H1 (cell line): ENCODE measurements around the gene RPE. TPM values are rescaled to one million over a fixed set of nuclear protein-coding genes. Genes with fewer than 3 reads are reported as not detected.

Source experiments
- CTCF ChIA-PET: fragments of 300-600 bp; sonication (Branson Sonifier 250); formaldehyde crosslinking; loops from one replicate; lab custom pipeline; 2021; ENCODE audit not compliant: partially characterized antibody; lab: Charles Lee
- POLR2A ChIA-PET: fragments of 300-600 bp; sonication (Branson Sonifier 250); formaldehyde crosslinking; loops from one replicate; lab custom pipeline; 2021; ENCODE audit warnings: inconsistent platforms; ENCODE audit not compliant: partially characterized antibody; lab: Charles Lee
- DNase-seq, 2 experiments: peaks; one replicate each; pipeline versions ENCODE4 v3.0.0 to v3.0.0-alpha.2; 2010 to 2022; ENCODE audit warnings: low spot score in 2 of 2, low read depth in 1 of 2, mixed read lengths in 1 of 2
- FAIRE-seq: peaks from 2 replicates; lab custom pipeline; 2011; peaks lifted over from hg19 to GRCh38; lab: Jason Lieb, UNC
- H2AFZ ChIP-seq: 2 replicates; pipeline ENCODE4 v1.8.1; 2012; ENCODE audit warnings: low read length, inconsistent platforms
- H2AK5ac ChIP-seq: 2 replicates; pipeline ENCODE4 v1.6.1; 2013; ENCODE audit warnings: low read depth, low read length
- H2BK120ac ChIP-seq: replicated peaks from 2 replicates; pipeline ENCODE3; 2013; ENCODE audit warnings: low read depth, low read length, inconsistent platforms
- H2BK12ac ChIP-seq: 2 replicates; pipeline ENCODE4 v1.6.1; 2013; ENCODE audit warnings: low read depth, low read length
- H2BK15ac ChIP-seq: 2 replicates; pipeline ENCODE4 v1.6.1; 2013; ENCODE audit warnings: low read length
- H2BK20ac ChIP-seq: 2 replicates; pipeline ENCODE4 v1.6.1; 2013; ENCODE audit warnings: low read length
- H2BK5ac ChIP-seq: 2 replicates; pipeline ENCODE4 v1.6.1; 2013; ENCODE audit warnings: low read depth, low read length
- H3K14ac ChIP-seq: 2 replicates; pipeline ENCODE4 v1.6.1; 2013; ENCODE audit warnings: inconsistent platforms; ENCODE audit not compliant: insufficient read length
- H3K18ac ChIP-seq: 2 replicates; pipeline ENCODE4 v1.6.1; 2013; ENCODE audit warnings: low read length; ENCODE audit errors: extremely low read depth
- H3K23ac ChIP-seq: 2 replicates; pipeline ENCODE4 v1.6.1; 2013; ENCODE audit warnings: inconsistent platforms; ENCODE audit not compliant: insufficient read length
- H3K23me2 ChIP-seq: 2 replicates; pipeline ENCODE4 v1.6.1; 2013; ENCODE audit warnings: low read depth, low read length
- H3K27ac ChIP-seq: 2 replicates; pipeline ENCODE4 v1.6.1; 2011; ENCODE audit warnings: low read depth, low read length, inconsistent platforms
- H3K27me3 ChIP-seq, 4 experiments: replicated peaks in 1 of 4; 1 replicate in 1 of 4; 2 replicates in 3 of 4; pipeline versions ENCODE4 v1.6.1 to v1.8.1; 2011 to 2013; ENCODE audit warnings: low read length in 3 of 4, mild to moderate bottlenecking in 3 of 4, inconsistent platforms in 2 of 4, mixed read lengths in 2 of 4, moderate library complexity in 1 of 4; ENCODE audit not compliant: control insufficient read depth in 3 of 4, insufficient read depth in 3 of 4; ENCODE audit errors: extremely low read depth in 1 of 4
- H3K36me3 ChIP-seq, 4 experiments: 2 replicates each; pipeline versions ENCODE4 v1.6.1 to v1.8.1; 2011 to 2013; ENCODE audit warnings: mild to moderate bottlenecking in 4 of 4, low read length in 3 of 4, moderate library complexity in 2 of 4, control low read depth in 1 of 4, inconsistent platforms in 1 of 4; ENCODE audit not compliant: insufficient read depth in 4 of 4, control insufficient read depth in 2 of 4
- H3K4ac ChIP-seq: replicated peaks from 2 replicates; pipeline ENCODE3; 2013; ENCODE audit warnings: low read length, low read depth, mixed read lengths, inconsistent platforms; ENCODE audit not compliant: insufficient read length
- H3K4me1 ChIP-seq, 4 experiments: replicated peaks in 1 of 4; 1 replicate in 1 of 4; 2 replicates in 3 of 4; pipeline versions ENCODE4 v1.6.1 to v1.8.1; 2011 to 2013; ENCODE audit warnings: low read length in 3 of 4, inconsistent platforms in 2 of 4, mixed read lengths in 1 of 4; ENCODE audit not compliant: insufficient read depth in 4 of 4, control insufficient read depth in 3 of 4
- H3K4me2 ChIP-seq, 2 experiments: 2 replicates each; pipeline versions ENCODE4 v1.6.1 to v1.8.1; 2011 to 2013; ENCODE audit warnings: low read depth in 2 of 2, low read length in 2 of 2, control low read depth in 1 of 2, inconsistent platforms in 1 of 2, mild to moderate bottlenecking in 1 of 2; ENCODE audit not compliant: insufficient read depth in 1 of 2
- H3K4me3 ChIP-seq, 4 experiments: fragments of 200-600, 300-600 bp in 1 of 4; sonication (generic), shearing (Covaris generic), sonication (Bioruptor Twin) in 1 of 4; 2 replicates each; pipeline versions ENCODE4 v1.5.1 to v1.8.1; 2011 to 2016; ENCODE audit warnings: low read length in 4 of 4, low read depth in 3 of 4, control low read depth in 2 of 4, inconsistent platforms in 2 of 4, mild to moderate bottlenecking in 2 of 4, mixed read lengths in 1 of 4, moderate library complexity in 1 of 4; ENCODE audit not compliant: insufficient read depth in 2 of 4; ENCODE audit errors: extremely low read depth in 1 of 4
- H3K56ac ChIP-seq: replicated peaks from 2 replicates; pipeline ENCODE3; 2013; ENCODE audit warnings: low read depth, mild to moderate bottlenecking, mixed read lengths, low read length, inconsistent platforms; ENCODE audit not compliant: insufficient read length
- H3K79me1 ChIP-seq: 2 replicates; pipeline ENCODE4 v1.6.1; 2013; ENCODE audit warnings: low read depth, low read length, control low read depth
- H3K79me2 ChIP-seq, 2 experiments: 2 replicates each; pipeline versions ENCODE4 v1.6.1 to v1.8.1; 2012 to 2013; ENCODE audit warnings: low read length in 2 of 2, mild to moderate bottlenecking in 2 of 2, inconsistent platforms in 1 of 2; ENCODE audit not compliant: insufficient read depth in 2 of 2, control insufficient read depth in 1 of 2
- H3K9ac ChIP-seq, 4 experiments: replicated peaks in 1 of 4; 1 replicate in 1 of 4; 2 replicates in 3 of 4; pipeline versions ENCODE4 v1.6.1 to v1.8.1; 2011 to 2013; ENCODE audit warnings: low read depth in 3 of 4, low read length in 3 of 4, control low read depth in 2 of 4, mild to moderate bottlenecking in 2 of 4, moderate library complexity in 2 of 4, inconsistent platforms in 1 of 4; ENCODE audit errors: extremely low read depth in 1 of 4
- H3K9me3 ChIP-seq, 2 experiments: 2 replicates each; pipeline versions ENCODE4 v1.6.1 to v1.8.1; 2012 to 2013; ENCODE audit warnings: mild to moderate bottlenecking in 2 of 2, moderate library complexity in 2 of 2, control low read depth in 1 of 2, inconsistent platforms in 1 of 2, low read depth in 1 of 2, low read length in 1 of 2, mixed read lengths in 1 of 2; ENCODE audit not compliant: insufficient read depth in 2 of 2
- H4K20me1 ChIP-seq, 2 experiments: replicated peaks in 1 of 2; 2 replicates each; pipeline versions ENCODE3 to v1.8.1; 2011 to 2013; ENCODE audit warnings: inconsistent platforms in 2 of 2, low read length in 2 of 2, mild to moderate bottlenecking in 1 of 2; ENCODE audit not compliant: insufficient read depth in 2 of 2, control insufficient read depth in 1 of 2
- H4K5ac ChIP-seq: 2 replicates; pipeline ENCODE4 v1.6.1; 2013; ENCODE audit warnings: low read length, low read depth, mixed read lengths, inconsistent platforms; ENCODE audit not compliant: insufficient read length
- H4K8ac ChIP-seq: 2 replicates; pipeline ENCODE4 v1.8.0; 2013; ENCODE audit warnings: mild to moderate bottlenecking, moderate library complexity, low read length, inconsistent platforms; ENCODE audit not compliant: insufficient read depth; ENCODE audit errors: extremely low read depth
- H4K91ac ChIP-seq: replicated peaks from 2 replicates; pipeline ENCODE3; 2013; ENCODE audit warnings: low read length, mixed read lengths, inconsistent platforms; ENCODE audit not compliant: insufficient read length
- BCL11A ChIP-seq, 2 experiments: IDR thresholded peaks; one replicate each; pipeline ENCODE4 v1.6.1; 2011; ENCODE audit warnings: low read depth in 2 of 2, low read length in 2 of 2, mild to moderate bottlenecking in 2 of 2
- CTCF ChIP-seq, 3 experiments: IDR thresholded peaks; 1 replicate in 2 of 3; 2 replicates in 1 of 3; pipeline versions ENCODE4 v1.5.1 to v1.6.1; 2011; ENCODE audit warnings: low read length in 3 of 3, mild to moderate bottlenecking in 3 of 3, inconsistent platforms in 2 of 3, low read depth in 1 of 3, moderate library complexity in 1 of 3; ENCODE audit not compliant: insufficient read depth in 1 of 3; ENCODE audit errors: control extremely low read depth in 1 of 3
- EGR1 ChIP-seq: IDR thresholded peaks from 2 replicates; pipeline ENCODE4 v1.6.1; 2011; ENCODE audit warnings: low read depth, low read length, borderline replicate concordance
- RNF2 ChIP-seq: fragments of 200-900, 300-1000 bp; sonication (generic); IDR thresholded peaks from 2 replicates; pipeline ENCODE4 v1.7.1; 2016; ENCODE audit warnings: borderline replicate concordance, low read depth, mild to moderate bottlenecking, antibody characterized with exemption, low read length; ENCODE audit not compliant: poor library complexity, severe bottlenecking; ENCODE audit errors: missing control alignments
- RXRA ChIP-seq: IDR thresholded peaks from 2 replicates; pipeline ENCODE4 v1.6.1; 2011; ENCODE audit warnings: low read depth, mild to moderate bottlenecking, low read length, moderate library complexity; ENCODE audit not compliant: insufficient read depth
- SUZ12 ChIP-seq: fragments of 200-600 bp; sonication (generic); IDR thresholded peaks from 2 replicates; pipeline ENCODE4 v1.6.1; 2012; ENCODE audit warnings: mild to moderate bottlenecking, inconsistent platforms, low read length, moderate library complexity, mixed read lengths
- TAF7 ChIP-seq: optimal IDR thresholded peaks from 2 replicates; pipeline ENCODE3; 2011; ENCODE audit warnings: low read depth, mild to moderate bottlenecking, inconsistent platforms, low read length, moderate library complexity, borderline replicate concordance
- WGBS, 2 experiments: shearing (Covaris generic) in 1 of 2; methylation state at CpG; one replicate each; pipeline versions ENCODE4 v1.1.6 to v1.1.7; 2013 to 2015; ENCODE audit warnings: low lambda C conversion rate in 2 of 2, mixed read lengths in 2 of 2, inconsistent platforms in 1 of 2, low coverage in 1 of 2, missing lambda C conversion rate in 1 of 2; ENCODE audit not compliant: insufficient replicate concordance in 2 of 2, insufficient coverage in 1 of 2, insufficient read length in 1 of 2; ENCODE audit errors: extremely low coverage in 1 of 2, missing lambda C conversion rate in 1 of 2; 5-methylcytosine and 5-hydroxymethylcytosine counted together
- polyA plus RNA-seq, 7 experiments: library from polyadenylated mRNA; depleted of rRNA in 3 of 7; stranded (reverse) in 5 of 7; unstranded in 2 of 7; fragments of >200 nt in 5 of 7; fragments of 200-250 nt in 2 of 7; gene quantifications; 1 replicate in 5 of 7; 2 replicates in 1 of 7; 4 replicates in 1 of 7; pipeline versions ENCODE4 v1.2.1 to v1.2.3, GENCODE V29; 2011 to 2013; ENCODE audit warnings: missing spikeins in 2 of 7, mixed read lengths in 2 of 7
- total RNA-seq: library from RNA; stranded (reverse); fragmentation: NEBNext Ultra II Directional; extraction: Animal tissue kit (Norgen Biotek cat#: 25700); gene quantifications from 2 replicates; pipeline ENCODE4 v1.2.1, GENCODE V29; 2021

RPE gene
- total and polyA plus RNA-seq, 2 of the 8 experiments (the other 6 are each of a cell fraction or from before 2014, with no cell fraction given): 77.8 to 102 TPM

DNA sequence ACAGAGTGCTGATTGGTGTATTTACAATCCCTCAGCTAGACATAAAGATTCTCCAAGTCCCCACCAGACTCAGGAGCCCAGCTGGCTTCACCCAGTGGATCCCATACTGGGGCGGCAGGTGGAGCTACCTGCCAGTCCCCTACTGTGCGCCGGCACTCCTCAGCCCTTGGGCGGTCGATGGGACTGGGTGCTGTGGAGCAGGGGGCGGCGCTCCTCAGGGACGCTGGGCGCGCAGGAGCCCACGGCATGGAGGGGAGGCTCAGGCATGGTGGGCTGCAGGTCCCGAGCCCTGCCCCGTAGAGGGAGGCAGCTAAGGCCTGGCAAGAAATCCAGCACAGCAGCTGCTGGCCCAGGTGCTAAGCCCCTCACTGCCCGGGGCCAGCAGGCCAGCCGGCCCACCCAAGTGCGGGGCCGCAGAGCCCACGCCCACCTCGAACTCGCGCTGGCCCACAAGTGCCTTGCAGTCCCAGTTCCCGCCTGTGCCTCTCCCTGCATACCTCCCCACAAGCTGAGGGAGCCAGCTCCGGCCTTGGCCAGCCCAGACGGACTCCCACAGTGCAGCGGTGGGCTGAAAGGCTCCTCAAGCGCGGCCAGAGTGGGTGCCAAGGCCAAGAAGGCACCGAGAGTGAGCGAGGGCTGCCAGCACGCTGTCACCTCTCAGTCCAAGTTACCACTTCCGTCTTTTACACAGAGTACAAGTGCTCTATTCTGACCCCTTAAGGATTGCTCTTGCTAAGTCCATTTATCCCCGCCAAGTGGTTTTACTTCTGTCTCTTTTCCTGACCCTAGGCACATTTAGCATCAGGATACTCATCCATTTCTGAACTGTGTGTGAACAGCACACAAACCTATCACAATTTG is 1.7 kb upstream of the RPE start:
- Histone ChIP-seq H3K18ac (no peak overlapping the region), H4K8ac (peak overlapping the region; percentile 72; the same call in 1 of the 2 replicates), H3K36me3 (peaks cover 0 to 15% (median 0%) of the 10 kb centered on the region in 4 experiments; a peak in 2 of 8 replicates), H3K4me2 (no peak overlapping the region; a peak in 1 of 4 replicates), H3K27me3 (no peaks in the 10 kb centered on the region), H4K20me1 (peaks cover 2 to 13% of the 10 kb centered on the region in 2 experiments), H2AK5ac (no peak overlapping the region), H2BK12ac (no peak overlapping the region; the same call in 1 of the 2 replicates), H2BK15ac (no peak overlapping the region), H3K4ac (no peak overlapping the region), H2BK5ac (no peak overlapping the region), H2BK120ac (no peak overlapping the region), H3K27ac (no peak overlapping the region), H3K56ac (no peak overlapping the region), H3K4me3 (no peak overlapping the region), H3K4me1 (peaks cover 0 to 2% (median 0%) of the 10 kb centered on the region in 4 experiments; a peak in 2 of 7 replicates), H2AFZ (peak overlapping the region; percentile 54; the same call in 1 of the 2 replicates), H3K79me2 (peaks cover 20 to 32% of the 10 kb centered on the region in 2 experiments), H4K5ac (no peak overlapping the region), H2BK20ac (no peak overlapping the region), H4K91ac (no peak overlapping the region), H3K9ac (no peak overlapping the region), H3K14ac (no peak overlapping the region), H3K9me3 (no peaks in the 10 kb centered on the region), H3K23me2 (peaks cover 7% of the 10 kb centered on the region; the same call in 1 of the 2 replicates), H3K23ac (no peak overlapping the region), H3K79me1 (peaks cover 4% of the 10 kb centered on the region; the same call in 1 of the 2 replicates)
- WGBS, 2 experiments: 90% methylated on average over 31 of the region's 32 CpGs; no CpG with 5 or more reads in 1 of the 2 experiments
- DNase-seq (no peak), FAIRE-seq (no peak)
- ChIA-PET POLR2A (no interaction called here), CTCF (interaction anchor here (1.0 to 1.2 kb wide), 2 partner anchors 10 to 24 kb away, joined by 3 read pairs; no protein-coding TSS in a partner anchor)
- no peak for TF ChIP-seq RXRA
- no peak for TF ChIP-seq EGR1
- TF ChIP-seq RNF2: no peak
- TF ChIP-seq TAF7: no peak
- TF ChIP-seq SUZ12: no peak
- no peak for TF ChIP-seq CTCF (IDR thresholded peaks at IDR 0.05; ENCODE audit: control extremely low read depth in 1 of 3, insufficient read depth in 1 of 3, low read depth in 1 of 3, low read length in 3 of 3)
- TF ChIP-seq BCL11A (IDR thresholded peaks at IDR 0.05; ENCODE audit: low read depth in 2 of 2, low read length in 2 of 2): no peak
